ENCODE data around the gene SYT1.

SYT1 gene

DNA sequence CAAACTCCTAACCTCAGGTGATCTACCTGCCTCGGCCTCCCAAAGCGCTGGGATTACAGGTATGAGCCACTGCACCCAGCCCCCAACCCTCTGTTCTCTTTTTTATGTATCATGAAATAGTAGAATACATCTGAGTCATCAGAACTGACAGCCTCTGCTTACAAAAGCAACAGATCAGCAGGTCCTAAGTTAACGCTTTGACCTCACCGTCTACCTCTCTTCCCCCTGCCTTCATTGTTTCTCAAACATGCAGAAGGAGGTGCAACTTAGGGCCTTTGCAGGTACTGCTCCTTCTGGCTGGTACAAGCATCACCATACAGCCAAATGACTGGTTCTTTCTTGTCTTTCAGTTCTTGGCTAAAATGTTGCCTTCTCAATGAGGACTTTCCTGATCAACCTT, 577.0 kb downstream of the SYT1 start:
- Histone ChIP-seq H3K36me3 (ENCODE audit: insufficient read depth, low read length) (no peaks in the 10 kb centered on the region), H3K4me3 (ENCODE audit: low read depth, low read length) (no peak overlapping the region), H3K27me3 (ENCODE audit: insufficient read depth, low read length) (no peaks in the 10 kb centered on the region), H3K79me2 (ENCODE audit: control insufficient read depth, insufficient read depth, low read length, unreplicated experiment) (no peaks in the 10 kb centered on the region), H3K4me1 (ENCODE audit: control insufficient read depth, insufficient read depth, low read length, unreplicated experiment) (peaks cover 13% of the 10 kb centered on the region), H2AFZ (ENCODE audit: low read length, unreplicated experiment) (no peak overlapping the region), H3K27ac (ENCODE audit: low read depth, low read length) (no peak overlapping the region)

DNA sequence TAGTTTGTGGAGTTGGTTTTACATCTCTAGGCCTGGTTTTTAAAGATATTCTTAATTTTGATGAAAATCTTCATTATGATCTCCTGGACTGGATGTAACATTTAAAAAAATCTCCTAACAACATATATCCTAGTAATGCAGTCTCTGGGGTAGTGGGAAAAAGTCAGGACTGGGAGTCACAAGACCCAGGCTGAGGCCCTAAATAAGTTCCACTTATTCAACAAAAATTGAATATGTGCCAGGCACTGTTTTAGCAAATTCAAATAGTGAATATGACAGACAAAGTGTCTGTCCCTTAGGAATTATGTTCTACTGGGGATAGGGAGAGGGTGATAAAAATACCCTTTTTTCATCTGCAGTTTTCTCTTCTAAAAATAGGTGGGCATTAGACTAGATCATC, 577.8 kb downstream of the SYT1 start:
- Histone ChIP-seq H3K27me3 (ENCODE audit: insufficient read depth, low read length) (no peaks in the 10 kb centered on the region), H3K79me2 (ENCODE audit: control insufficient read depth, insufficient read depth, low read length, unreplicated experiment) (no peaks in the 10 kb centered on the region), H3K4me3 (ENCODE audit: low read depth, low read length) (no peak overlapping the region), H3K4me1 (ENCODE audit: control insufficient read depth, insufficient read depth, low read length, unreplicated experiment) (peaks cover 13% of the 10 kb centered on the region), H3K36me3 (ENCODE audit: insufficient read depth, low read length) (no peaks in the 10 kb centered on the region), H3K27ac (ENCODE audit: low read depth, low read length) (no peak overlapping the region), H2AFZ (ENCODE audit: low read length, unreplicated experiment) (no peak overlapping the region)

DNA sequence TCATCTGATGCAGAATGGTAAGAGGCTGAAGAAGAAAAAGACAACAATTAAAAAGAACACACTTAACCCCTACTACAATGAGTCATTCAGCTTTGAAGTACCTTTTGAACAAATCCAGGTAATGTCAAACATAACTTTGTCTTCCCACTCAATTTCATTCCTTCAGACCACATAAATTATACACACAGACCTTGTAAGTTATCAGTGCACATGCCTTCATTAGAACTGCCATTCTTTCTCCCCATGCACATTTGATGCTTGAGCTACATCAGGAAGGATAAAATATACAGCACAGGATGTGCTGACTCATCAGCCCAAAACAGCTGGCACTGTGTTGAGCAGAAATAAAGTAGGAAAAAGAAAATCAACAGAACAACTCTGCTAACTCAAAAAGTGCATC, 579.5 kb downstream of the SYT1 start:
- peaks cover 13% of the 10 kb centered on the region for H3K4me1 ChIP-seq (ENCODE audit: control insufficient read depth, insufficient read depth, low read length, unreplicated experiment)
- no peak overlapping the region for H2AFZ ChIP-seq (ENCODE audit: low read length, unreplicated experiment)
- no peaks in the 10 kb centered on the region for H3K79me2 ChIP-seq (ENCODE audit: control insufficient read depth, insufficient read depth, low read length, unreplicated experiment)
- H3K27me3 ChIP-seq (ENCODE audit: insufficient read depth, low read length): no peaks in the 10 kb centered on the region
- H3K27ac ChIP-seq (ENCODE audit: low read depth, low read length): peak overlapping the region; percentile 40
- H3K4me3 ChIP-seq (ENCODE audit: low read depth, low read length): no peak overlapping the region
- no peaks in the 10 kb centered on the region for H3K36me3 ChIP-seq (ENCODE audit: insufficient read depth, low read length)

DNA sequence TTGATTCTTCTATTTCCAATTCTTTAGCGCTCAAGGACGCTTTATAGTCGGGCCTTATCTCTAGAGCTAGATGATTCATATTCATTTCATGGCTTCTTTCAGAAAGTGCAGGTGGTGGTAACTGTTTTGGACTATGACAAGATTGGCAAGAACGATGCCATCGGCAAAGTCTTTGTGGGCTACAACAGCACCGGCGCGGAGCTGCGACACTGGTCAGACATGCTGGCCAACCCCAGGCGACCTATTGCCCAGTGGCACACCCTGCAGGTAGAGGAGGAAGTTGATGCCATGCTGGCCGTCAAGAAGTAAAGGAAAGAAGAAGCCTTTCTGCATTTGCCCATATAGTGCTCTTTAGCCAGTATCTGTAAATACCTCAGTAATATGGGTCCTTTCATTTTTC, 584.2 kb downstream of the SYT1 start:
- H3K4me3 ChIP-seq (ENCODE audit: low read depth, low read length): no peak overlapping the region
- H3K79me2 ChIP-seq (ENCODE audit: control insufficient read depth, insufficient read depth, low read length, unreplicated experiment): no peaks in the 10 kb centered on the region
- H3K4me1 ChIP-seq (ENCODE audit: control insufficient read depth, insufficient read depth, low read length, unreplicated experiment): peaks cover 32% of the 10 kb centered on the region
- no peaks in the 10 kb centered on the region for H3K36me3 ChIP-seq (ENCODE audit: insufficient read depth, low read length)
- H2AFZ ChIP-seq (ENCODE audit: low read length, unreplicated experiment): no peak overlapping the region
- H3K27ac ChIP-seq (ENCODE audit: low read depth, low read length): no peak overlapping the region
- H3K27me3 ChIP-seq (ENCODE audit: insufficient read depth, low read length): no peaks in the 10 kb centered on the region

DNA sequence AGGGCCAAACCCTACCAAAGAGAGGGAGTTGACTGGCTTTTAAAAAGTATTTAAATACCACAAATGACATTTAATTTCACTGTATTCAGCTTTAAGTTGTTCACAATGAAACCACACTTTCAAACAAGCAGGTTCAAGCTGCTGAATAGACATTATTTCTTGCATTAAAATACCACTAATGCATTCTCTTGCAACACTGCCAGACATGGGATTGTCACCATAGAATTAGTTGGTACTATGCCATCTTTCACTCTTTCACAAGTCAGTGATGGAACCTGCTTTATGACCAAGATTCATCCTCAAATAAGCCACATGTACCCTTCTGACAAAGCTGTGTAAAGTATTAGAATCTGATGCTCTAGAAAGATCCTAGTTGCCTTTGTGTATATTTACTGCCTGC, 586.8 kb downstream of the SYT1 start:
- Histone ChIP-seq H2AFZ (ENCODE audit: low read length, unreplicated experiment) (peak overlapping the region; percentile 61), H3K36me3 (ENCODE audit: insufficient read depth, low read length) (no peaks in the 10 kb centered on the region), H3K4me1 (ENCODE audit: control insufficient read depth, insufficient read depth, low read length, unreplicated experiment) (peaks cover 39% of the 10 kb centered on the region), H3K4me3 (ENCODE audit: low read depth, low read length) (peak overlapping the region; percentile 59; the same call in 1 of the 2 replicates), H3K79me2 (ENCODE audit: control insufficient read depth, insufficient read depth, low read length, unreplicated experiment) (no peaks in the 10 kb centered on the region), H3K27ac (ENCODE audit: low read depth, low read length) (peak overlapping the region; percentile 78), H3K27me3 (ENCODE audit: insufficient read depth, low read length) (no peaks in the 10 kb centered on the region)

DNA sequence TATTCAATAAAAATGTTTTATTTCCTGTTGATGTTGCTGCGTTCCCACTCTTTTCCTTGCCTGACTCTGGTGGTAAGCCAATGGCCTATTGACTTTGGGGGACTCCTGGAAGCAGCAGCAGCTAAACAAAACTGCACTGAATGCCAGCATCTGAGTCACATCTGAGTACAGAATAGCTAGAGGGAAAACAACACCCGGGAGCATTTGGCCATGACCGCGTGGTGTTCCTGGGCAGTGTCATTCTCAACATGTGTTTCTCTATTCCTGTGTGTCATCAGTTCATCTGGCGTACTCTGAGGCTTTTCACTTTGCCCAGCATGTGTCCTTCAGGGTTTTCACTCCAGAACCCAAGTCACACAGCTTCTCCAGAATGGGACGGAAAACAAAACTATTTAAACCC, 587.4 kb downstream of the SYT1 start:
- H3K79me2 ChIP-seq (ENCODE audit: control insufficient read depth, insufficient read depth, low read length, unreplicated experiment): no peaks in the 10 kb centered on the region
- H3K27me3 ChIP-seq (ENCODE audit: insufficient read depth, low read length): no peaks in the 10 kb centered on the region
- H3K4me1 ChIP-seq (ENCODE audit: control insufficient read depth, insufficient read depth, low read length, unreplicated experiment): peaks cover 39% of the 10 kb centered on the region
- H2AFZ ChIP-seq (ENCODE audit: low read length, unreplicated experiment): peak overlapping the region; percentile 66
- H3K36me3 ChIP-seq (ENCODE audit: insufficient read depth, low read length): no peaks in the 10 kb centered on the region
- H3K4me3 ChIP-seq (ENCODE audit: low read depth, low read length): peak overlapping the region; percentile 59; the same call in 1 of the 2 replicates
- H3K27ac ChIP-seq (ENCODE audit: low read depth, low read length): peak overlapping the region; percentile 78

DNA sequence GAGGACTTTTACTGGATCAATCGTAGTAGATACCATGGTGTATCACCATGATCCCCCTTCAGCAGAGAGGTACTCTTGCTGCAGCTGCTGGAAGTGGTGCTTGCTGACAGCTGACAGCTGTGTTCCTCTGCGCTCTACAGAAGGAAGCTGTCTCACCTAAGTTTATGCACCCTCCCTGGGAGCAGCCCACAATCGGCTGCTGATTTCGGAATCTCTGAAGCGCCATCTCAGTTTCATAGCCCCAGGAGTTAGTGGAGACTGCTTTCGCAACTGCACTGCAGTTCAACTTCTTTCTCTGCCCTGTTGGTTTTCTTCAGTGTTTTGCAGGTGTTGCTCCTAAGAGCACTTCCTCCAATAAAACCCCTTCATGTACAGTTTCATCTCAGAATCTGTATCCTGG, 588.3 kb downstream of the SYT1 start:
- no peaks in the 10 kb centered on the region for H3K79me2 ChIP-seq (ENCODE audit: control insufficient read depth, insufficient read depth, low read length, unreplicated experiment)

DNA sequence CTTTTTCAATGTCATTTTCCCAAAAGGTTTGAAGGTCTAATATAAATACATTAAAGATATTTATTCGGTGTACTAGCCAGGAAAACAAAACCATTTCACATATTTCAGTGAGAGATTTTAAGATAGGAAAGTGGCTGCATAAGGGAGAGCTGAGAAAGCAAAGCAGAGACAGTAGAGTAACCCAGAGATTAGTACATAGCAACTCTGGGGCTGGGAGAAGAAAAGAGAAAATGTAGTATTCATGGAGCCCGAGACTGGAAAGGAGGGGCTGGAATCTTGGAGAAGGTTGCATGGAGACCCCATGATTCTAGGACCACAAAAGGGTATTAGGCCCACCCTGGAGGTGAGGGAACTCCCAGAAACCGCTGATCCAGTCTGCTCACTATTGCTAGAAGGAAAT, 589.2 kb downstream of the SYT1 start:
- peaks cover 39% of the 10 kb centered on the region for H3K4me1 ChIP-seq (ENCODE audit: control insufficient read depth, insufficient read depth, low read length, unreplicated experiment)
- no peak overlapping the region for H2AFZ ChIP-seq (ENCODE audit: low read length, unreplicated experiment)
- no peaks in the 10 kb centered on the region for H3K36me3 ChIP-seq (ENCODE audit: insufficient read depth, low read length)
- H3K27me3 ChIP-seq (ENCODE audit: insufficient read depth, low read length): no peaks in the 10 kb centered on the region
- no peak overlapping the region; the same call in 1 of the 2 replicates for H3K4me3 ChIP-seq (ENCODE audit: low read depth, low read length)
- H3K79me2 ChIP-seq (ENCODE audit: control insufficient read depth, insufficient read depth, low read length, unreplicated experiment): no peaks in the 10 kb centered on the region
- H3K27ac ChIP-seq (ENCODE audit: low read depth, low read length): peak overlapping the region; percentile 10; the same call in 1 of the 2 replicates

More for the DNA sequence above, 588.3 kb downstream of the SYT1 start:
- Histone ChIP-seq H3K4me3 (ENCODE audit: low read depth, low read length) (no peak overlapping the region), H3K27ac (ENCODE audit: low read depth, low read length) (peak overlapping the region; percentile 78; the same call in 1 of the 2 replicates), H2AFZ (ENCODE audit: low read length, unreplicated experiment) (no peak overlapping the region), H3K27me3 (ENCODE audit: insufficient read depth, low read length) (no peaks in the 10 kb centered on the region), H3K36me3 (ENCODE audit: insufficient read depth, low read length) (no peaks in the 10 kb centered on the region), H3K4me1 (ENCODE audit: control insufficient read depth, insufficient read depth, low read length, unreplicated experiment) (peaks cover 39% of the 10 kb centered on the region)

DNA sequence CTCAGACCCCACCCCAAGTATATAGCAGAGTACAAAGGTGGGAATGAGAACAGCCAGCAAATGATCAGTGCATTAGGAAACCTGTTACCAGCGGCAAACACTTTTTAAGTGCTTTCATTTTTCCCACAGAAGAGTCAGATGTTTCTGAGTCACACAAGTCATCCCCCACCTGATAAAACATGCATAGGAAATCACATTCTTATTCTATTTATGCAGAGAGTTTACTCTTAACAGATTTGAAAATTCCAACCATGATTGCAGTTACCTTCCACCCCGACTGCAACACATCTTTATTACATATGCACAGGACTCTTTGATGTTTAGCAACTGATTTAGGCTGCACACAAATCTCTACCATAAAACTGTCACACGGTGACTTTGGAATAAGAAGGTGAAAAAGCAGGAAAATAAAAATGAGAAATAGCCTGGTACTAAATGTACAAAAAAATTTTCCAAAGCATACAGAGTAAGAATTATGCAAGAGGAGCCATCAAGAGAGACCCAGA, 589.8 kb downstream of the SYT1 start:
- Histone ChIP-seq H3K27ac (ENCODE audit: low read depth, low read length) (peak overlapping the region; percentile 10; the same call in 1 of the 2 replicates), H2AFZ (ENCODE audit: low read length, unreplicated experiment) (no peak overlapping the region), H3K79me2 (ENCODE audit: control insufficient read depth, insufficient read depth, low read length, unreplicated experiment) (no peaks in the 10 kb centered on the region), H3K4me3 (ENCODE audit: low read depth, low read length) (peak overlapping the region; percentile 26; the same call in 1 of the 2 replicates), H3K36me3 (ENCODE audit: insufficient read depth, low read length) (no peaks in the 10 kb centered on the region), H3K4me1 (ENCODE audit: control insufficient read depth, insufficient read depth, low read length, unreplicated experiment) (peaks cover 39% of the 10 kb centered on the region), H3K27me3 (ENCODE audit: insufficient read depth, low read length) (no peaks in the 10 kb centered on the region)

DNA sequence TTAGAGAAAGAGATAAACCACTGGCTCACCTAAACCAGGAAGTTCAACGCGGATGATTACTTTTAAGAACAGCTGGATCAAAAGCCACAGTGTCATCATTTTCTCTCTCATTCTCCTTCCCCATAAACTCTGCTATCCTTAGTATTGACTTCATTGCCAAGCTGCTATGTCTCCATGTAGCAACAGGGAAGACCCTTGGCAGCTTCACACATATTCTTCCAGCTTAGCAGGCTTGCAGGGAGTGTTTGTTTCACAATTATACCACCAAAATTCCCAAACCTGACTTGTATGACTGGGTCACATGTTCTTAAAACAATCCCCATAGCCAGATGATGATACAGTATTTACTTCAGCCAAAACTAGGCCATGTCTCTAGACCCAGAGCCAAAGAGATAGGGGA, 590.7 kb downstream of the SYT1 start:
- no peak overlapping the region for H2AFZ ChIP-seq (ENCODE audit: low read length, unreplicated experiment)
- H3K36me3 ChIP-seq (ENCODE audit: insufficient read depth, low read length): no peaks in the 10 kb centered on the region
- peaks cover 39% of the 10 kb centered on the region for H3K4me1 ChIP-seq (ENCODE audit: control insufficient read depth, insufficient read depth, low read length, unreplicated experiment)
- H3K27me3 ChIP-seq (ENCODE audit: insufficient read depth, low read length): no peaks in the 10 kb centered on the region
- no peak overlapping the region for H3K4me3 ChIP-seq (ENCODE audit: low read depth, low read length)
- no peaks in the 10 kb centered on the region for H3K79me2 ChIP-seq (ENCODE audit: control insufficient read depth, insufficient read depth, low read length, unreplicated experiment)
- no peak overlapping the region for H3K27ac ChIP-seq (ENCODE audit: low read depth, low read length)

DNA sequence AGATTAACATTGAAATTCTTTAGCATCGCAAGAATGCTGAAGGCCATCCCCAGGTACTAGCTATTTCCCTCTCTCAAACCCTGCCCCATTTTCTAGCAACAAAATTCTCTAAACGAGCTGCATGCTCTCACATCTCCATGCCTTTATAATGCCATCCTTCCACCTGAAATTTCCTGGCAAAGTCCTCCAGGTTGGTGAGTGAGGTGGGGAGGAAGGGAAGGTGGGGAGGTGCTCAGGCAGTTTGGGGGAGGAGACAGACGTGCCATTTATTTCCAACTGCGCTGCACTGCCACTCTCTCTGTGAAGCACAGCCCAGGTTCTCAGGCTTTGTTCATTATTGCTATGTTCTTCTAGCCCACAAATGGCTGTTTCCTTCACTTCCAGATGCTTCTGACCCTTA, 617.7 kb downstream of the SYT1 start:
- no peaks in the 10 kb centered on the region for H3K4me1 ChIP-seq (ENCODE audit: control insufficient read depth, insufficient read depth, low read length, unreplicated experiment)
- no peaks in the 10 kb centered on the region for H3K79me2 ChIP-seq (ENCODE audit: control insufficient read depth, insufficient read depth, low read length, unreplicated experiment)
- no peak overlapping the region for H2AFZ ChIP-seq (ENCODE audit: low read length, unreplicated experiment)
- no peak overlapping the region for H3K27ac ChIP-seq (ENCODE audit: low read depth, low read length)
- no peaks in the 10 kb centered on the region for H3K36me3 ChIP-seq (ENCODE audit: insufficient read depth, low read length)
- no peak overlapping the region for H3K4me3 ChIP-seq (ENCODE audit: low read depth, low read length)
- H3K27me3 ChIP-seq (ENCODE audit: insufficient read depth, low read length): no peaks in the 10 kb centered on the region

Measured in ACC112 (cell line).